B cell (primary cell): ENCODE results near the gene CCDC201. TPM values are rescaled to one million over a fixed set of nuclear protein-coding genes. Genes with fewer than 3 reads are reported as not detected.

Experiments
- ATAC-seq: fragments of 200-7000 bp; cut with Tn5 transposase; one replicate; pipeline ENCODE4 v1.10.0; 2021; ENCODE audit warnings: low read depth, mild to moderate bottlenecking, moderate number of reproducible peaks, moderate library complexity
- CTCF ChIA-PET: fragments of 350-600 bp; sonication (Branson Sonifier 250); formaldehyde crosslinking; loops from one replicate; lab custom pipeline; 2021; ENCODE audit warnings: antibody characterized with exemption, inconsistent platforms; lab: Charles Lee
- POLR2A ChIA-PET: fragments of 350-600 bp; sonication (Branson Sonifier 250); formaldehyde crosslinking; loops from one replicate; lab custom pipeline; 2021; ENCODE audit warnings: antibody characterized with exemption; lab: Charles Lee
- DNase-seq: peaks from one replicate; pipeline ENCODE4 v3.0.0; 2013
- H2AFZ ChIP-seq: 2 replicates; pipeline ENCODE4 v1.6.1; 2012; ENCODE audit warnings: mild to moderate bottlenecking, low read depth, low read length; ENCODE audit not compliant: insufficient read depth, poor library complexity, severe bottlenecking
- H3K27ac ChIP-seq, 2 donors: 1 replicate in 1 of 2; 2 replicates in 1 of 2; pipeline ENCODE4 v1.5.1; 2012 to 2013; ENCODE audit warnings: low read length in 2 of 2, mild to moderate bottlenecking in 2 of 2, moderate library complexity in 1 of 2
- H3K27me3 ChIP-seq, 4 experiments: fragments of 200-600 bp in 1 of 4; sonication (generic) in 1 of 4; replicated peaks in 1 of 4; 1 replicate in 2 of 4; 2 replicates in 2 of 4; pipeline versions ENCODE4 v1.6.1 to v1.7.0; 2013 to 2016; ENCODE audit warnings: low read length in 3 of 4, mild to moderate bottlenecking in 2 of 4, mixed read lengths in 1 of 4, moderate library complexity in 1 of 4; ENCODE audit not compliant: insufficient read depth in 4 of 4, control insufficient read depth in 3 of 4; ENCODE audit errors: control extremely low read depth in 1 of 4
- H3K36me3 ChIP-seq, 2 experiments: replicated peaks in 1 of 2; 1 replicate in 1 of 2; 2 replicates in 1 of 2; pipeline versions ENCODE4 v1.6.1 to v1.7.1; 2013; ENCODE audit warnings: low read length in 1 of 2; ENCODE audit not compliant: insufficient read depth in 2 of 2, control insufficient read depth in 1 of 2; ENCODE audit errors: control extremely low read depth in 1 of 2, extremely low read depth in 1 of 2
- H3K4me1 ChIP-seq, 2 donors: fragments of 200-600 bp in 1 of 2; sonication (generic) in 1 of 2; 1 replicate in 1 of 2; 2 replicates in 1 of 2; pipeline versions ENCODE4 v1.5.1 to v1.6.1; 2013 to 2017; ENCODE audit warnings: low read length in 2 of 2; ENCODE audit not compliant: control insufficient read depth in 2 of 2, insufficient read depth in 2 of 2
- H3K4me2 ChIP-seq: replicated peaks from 2 replicates; pipeline ENCODE3; 2012; ENCODE audit warnings: mild to moderate bottlenecking, low read depth, low read length; ENCODE audit not compliant: poor library complexity, severe bottlenecking
- H3K4me3 ChIP-seq, 5 experiments: fragments of 200-600 bp in 1 of 5; sonication (generic) in 1 of 5; 1 replicate in 3 of 5; 2 replicates in 2 of 5; pipeline versions ENCODE4 v1.5.1 to v1.7.0; 2011 to 2016; ENCODE audit warnings: low read length in 4 of 5, mild to moderate bottlenecking in 4 of 5, low read depth in 2 of 5, control low read depth in 1 of 5, moderate library complexity in 1 of 5; ENCODE audit not compliant: insufficient read depth in 1 of 5; ENCODE audit errors: control extremely low read depth in 1 of 5, extremely low read depth in 1 of 5
- H3K79me2 ChIP-seq: fragments of 200-600 bp; sonication (generic); one replicate; pipeline ENCODE4 v1.6.0; 2016; ENCODE audit warnings: low read length; ENCODE audit not compliant: control insufficient read depth, insufficient read depth
- H3K9ac ChIP-seq: fragments of 200-600 bp; sonication (generic); 2 replicates; pipeline ENCODE4 v1.6.1; 2017; ENCODE audit warnings: mild to moderate bottlenecking, low read length, moderate library complexity
- H3K9me3 ChIP-seq, 3 donors: one replicate each; pipeline versions ENCODE4 v1.6.1 to v1.7.1; 2013; ENCODE audit warnings: low read length in 2 of 3; ENCODE audit not compliant: control insufficient read depth in 2 of 3, insufficient read depth in 1 of 3; ENCODE audit errors: control extremely low read depth in 1 of 3
- H4K20me1 ChIP-seq: 2 replicates; pipeline ENCODE4 v1.6.0; 2012; ENCODE audit warnings: mild to moderate bottlenecking, low read length; ENCODE audit not compliant: insufficient read depth, control insufficient read depth, poor library complexity, severe bottlenecking
- H3K27ac Mint-ChIP-seq: one replicate; pipeline ENCODE4 v1.8.0; 2021; ENCODE audit warnings: mixed read lengths
- H3K27me3 Mint-ChIP-seq: one replicate; pipeline ENCODE4 v1.8.0; 2021; ENCODE audit warnings: mixed read lengths
- H3K4me1 Mint-ChIP-seq: one replicate; pipeline ENCODE4 v1.8.0; 2021; ENCODE audit warnings: mixed read lengths
- H3K4me3 Mint-ChIP-seq: one replicate; pipeline ENCODE4 v1.8.0; 2021; ENCODE audit warnings: mixed read lengths
- H3K9me3 Mint-ChIP-seq: one replicate; pipeline ENCODE4 v1.8.0; 2022; ENCODE audit warnings: mixed read lengths; ENCODE audit not compliant: insufficient read depth
- CTCF ChIP-seq: fragments of 200-600 bp; IDR thresholded peaks from one replicate; pipeline ENCODE4 v1.8.0; 2022; ENCODE audit warnings: antibody characterized with exemption, mild to moderate bottlenecking
- EZH2 ChIP-seq: IDR thresholded peaks from 2 replicates; pipeline ENCODE4 v1.6.1; 2012; ENCODE audit warnings: borderline replicate concordance, low read depth, mild to moderate bottlenecking, moderate library complexity, low read length; ENCODE audit not compliant: insufficient read depth, poor library complexity, severe bottlenecking
- WGBS: methylation state at CpG from one replicate; pipeline ENCODE4 v1.1.5; 2013; ENCODE audit warnings: missing lambda C conversion rate; ENCODE audit not compliant: insufficient coverage; 5-methylcytosine and 5-hydroxymethylcytosine counted together
- intact Hi-C: fragments of 100-400 bp; cut with micrococcal nuclease; formaldehyde crosslinking; loops from one replicate; pipeline ENCODE4 v1.10.0; 2022
- polyA plus RNA-seq: library from polyadenylated mRNA; depleted of rRNA; stranded (reverse); fragments of >200 nt; gene quantifications from 2 replicates; pipeline ENCODE4 v1.2.3, GENCODE V29; 2012
- total RNA-seq, 2 donors: library from RNA; stranded (reverse); fragments of 120-200 nt in 1 of 2; gene quantifications; 1 replicate in 1 of 2; 2 replicates in 1 of 2; pipeline versions ENCODE4 v1.2.3 to v1.2.4, GENCODE V29; 2013 to 2022

CCDC201 gene
- total and polyA plus RNA-seq, 2 donors (not counting 1 experiment from before 2014, with no cell fraction given): not detected

GRCh38 chr7:45886931-45887667, 14.2 kb upstream of the CCDC201 start:
- H3K27ac ChIP-seq: no peak overlapping the region
- intact Hi-C loops: no loop called here
- H3K79me2 ChIP-seq: no peaks in the 10 kb centered on the region
- ATAC-seq: no peak
- POLR2A ChIA-PET: no interaction called here
- H2AFZ ChIP-seq: no peak overlapping the region
- no peak overlapping the region for H3K4me3 ChIP-seq
- H3K27me3 Mint-ChIP-seq: peaks cover 63% of the 10 kb centered on the region
- H3K9me3 ChIP-seq: no peaks in the 10 kb centered on the region
- H3K4me1 Mint-ChIP-seq: peaks cover 2% of the 10 kb centered on the region
- peaks cover 0 to 34% (median 15%) of the 10 kb centered on the region in 4 experiments for H3K27me3 ChIP-seq
- H3K36me3 ChIP-seq: no peaks in the 10 kb centered on the region
- DNase-seq: no peak
- H3K27ac Mint-ChIP-seq: no peak overlapping the region
- no peak overlapping the region for H3K4me2 ChIP-seq
- no peak overlapping the region for H3K4me3 Mint-ChIP-seq
- CTCF ChIA-PET: no interaction called here
- WGBS: 91% methylated on average over 4 of the region's 5 CpGs
- H3K9ac ChIP-seq: no peak overlapping the region
- no peaks in the 10 kb centered on the region for H3K9me3 Mint-ChIP-seq
- no peak for TF ChIP-seq EZH2
- no peak for TF ChIP-seq CTCF
- H3K4me1 ChIP-seq: no peaks in the 10 kb centered on the region
- H4K20me1 ChIP-seq: no peaks in the 10 kb centered on the region

GRCh38 chr7:45885264-45885882, 12.5 kb upstream of the CCDC201 start:
- H2AFZ ChIP-seq: no peak overlapping the region
- H3K9me3 ChIP-seq: peaks cover 0 to 1% (median 0%) of the 10 kb centered on the region in 3 donors
- ATAC-seq: no peak
- intact Hi-C loops: no loop called here
- H3K9ac ChIP-seq: no peak overlapping the region
- H3K4me2 ChIP-seq: no peak overlapping the region
- POLR2A ChIA-PET: no interaction called here
- no peak for DNase-seq
- no peaks in the 10 kb centered on the region for H3K79me2 ChIP-seq
- CTCF ChIA-PET: no interaction called here
- no peaks in the 10 kb centered on the region for H4K20me1 ChIP-seq
- H3K4me1 Mint-ChIP-seq: peaks cover 2% of the 10 kb centered on the region
- H3K27ac Mint-ChIP-seq: no peak overlapping the region
- peaks cover 0 to 31% (median 16%) of the 10 kb centered on the region in 4 experiments for H3K27me3 ChIP-seq
- TF ChIP-seq CTCF: no peak
- no peak for TF ChIP-seq EZH2
- H3K27me3 Mint-ChIP-seq: peaks cover 63% of the 10 kb centered on the region
- no peak overlapping the region for H3K27ac ChIP-seq
- H3K4me3 ChIP-seq: no peak overlapping the region
- H3K4me3 Mint-ChIP-seq: no peak overlapping the region
- H3K9me3 Mint-ChIP-seq: no peaks in the 10 kb centered on the region
- WGBS: 93% methylated on average over 7 of the region's 7 CpGs
- no peaks in the 10 kb centered on the region for H3K36me3 ChIP-seq
- no peaks in the 10 kb centered on the region for H3K4me1 ChIP-seq
